HL-60 (cell line): ENCODE results near the gene SELENOP.

ENCODE experiments used
- CTCF ChIP-seq: IDR thresholded peaks from one replicate; pipeline ENCODE4 v1.5.1; 2011; ENCODE audit warnings: low read length, control low read depth, inconsistent platforms; ENCODE audit not compliant: insufficient read depth
- GABPA ChIP-seq: IDR thresholded peaks from 2 replicates; pipeline ENCODE4 v1.6.1; 2012; ENCODE audit warnings: low read depth
- POLR2AphosphoS5 ChIP-seq: IDR thresholded peaks from 2 replicates; pipeline ENCODE4 v1.6.1; 2012; ENCODE audit warnings: low read depth
- REST ChIP-seq: IDR thresholded peaks from 2 replicates; pipeline ENCODE4 v1.6.1; 2012; ENCODE audit warnings: low read depth; ENCODE audit not compliant: insufficient replicate concordance
- SPI1 ChIP-seq: IDR thresholded peaks from 2 replicates; pipeline ENCODE4 v1.6.1; 2012; ENCODE audit warnings: low read depth, mild to moderate bottlenecking, borderline replicate concordance

- TF ChIP-seq CTCF (no peak), GABPA (no peak), REST (no peak), POLR2AphosphoS5 (no peak), SPI1 (no peak)
These were observed 46.4 kb upstream of the SELENOP start for GRCh38 chr5:42858031-42858643.
